Lung (tissue), 12 donors: ENCODE measurements around the gene ELN. TPM values are rescaled to one million over a fixed set of nuclear protein-coding genes. Genes with fewer than 3 reads are reported as not detected.

Source experiments
- ATAC-seq: fragments of 200-7000 bp; cut with Tn5 transposase; one replicate; pipeline ENCODE4 v1.9.1; 2020; ENCODE audit warnings: moderate number of reproducible peaks; ENCODE audit not compliant: insufficient read depth, low FRiP score
- DNase-seq, 3 donors: peaks; one replicate each; pipeline ENCODE4 v3.0.0-alpha.2; 2013 to 2017
- H3K27ac ChIP-seq, 2 donors: one replicate each; pipeline ENCODE4 v1.5.1; 2013; ENCODE audit warnings: mild to moderate bottlenecking in 2 of 2, moderate library complexity in 2 of 2, control low read depth in 1 of 2, inconsistent platforms in 1 of 2, low read depth in 1 of 2, low read length in 1 of 2
- H3K27me3 ChIP-seq, 3 donors: one replicate each; pipeline ENCODE4 v1.5.1; 2013; ENCODE audit warnings: low read length in 2 of 3; ENCODE audit not compliant: control insufficient read depth in 3 of 3, insufficient read depth in 3 of 3
- H3K36me3 ChIP-seq, 4 donors: one replicate each; pipeline ENCODE4 v1.5.1; 2013; ENCODE audit warnings: low read length in 4 of 4, mild to moderate bottlenecking in 1 of 4, moderate library complexity in 1 of 4; ENCODE audit not compliant: control insufficient read depth in 4 of 4, insufficient read depth in 4 of 4
- H3K4me1 ChIP-seq, 5 donors: one replicate each; pipeline ENCODE4 v1.5.1; 2013; ENCODE audit warnings: low read length in 5 of 5, mild to moderate bottlenecking in 2 of 5, moderate library complexity in 1 of 5; ENCODE audit not compliant: control insufficient read depth in 5 of 5, insufficient read depth in 5 of 5
- H3K4me3 ChIP-seq: one replicate; pipeline ENCODE4 v1.5.1; 2013; ENCODE audit warnings: mild to moderate bottlenecking, control low read depth, moderate library complexity
- H3K9ac ChIP-seq, 2 donors: one replicate each; pipeline ENCODE4 v1.5.1; 2013; ENCODE audit warnings: low read length in 2 of 2, control low read depth in 1 of 2; ENCODE audit not compliant: insufficient read depth in 1 of 2
- H3K9me3 ChIP-seq, 4 donors: one replicate each; pipeline ENCODE4 v1.5.1; 2013; ENCODE audit warnings: low read length in 3 of 4, mild to moderate bottlenecking in 1 of 4, moderate library complexity in 1 of 4; ENCODE audit not compliant: control insufficient read depth in 4 of 4, insufficient read depth in 3 of 4
- CTCF ChIP-seq: IDR thresholded peaks from 2 replicates; pipeline ENCODE4 v1.5.1; 2012; ENCODE audit warnings: mild to moderate bottlenecking; ENCODE audit errors: control extremely low read depth, extremely low read depth
- WGBS, 2 donors: extraction: QIAGEN DNeasy Blood & Tissue Kit; methylation state at CpG; one replicate each; pipeline ENCODE4 v1.1.7; 2013; 5-methylcytosine and 5-hydroxymethylcytosine counted together
- polyA plus RNA-seq, 2 donors: library from polyadenylated mRNA; stranded (reverse); fragments of 200-250 nt; gene quantifications; one replicate each; pipeline ENCODE4 v1.2.1, GENCODE V29; 2013
- total RNA-seq, 2 donors: library from RNA; depleted of rRNA in 1 of 2; stranded (reverse); fragments of >200 nt in 1 of 2; gene quantifications; one replicate each; pipeline ENCODE4 v1.2.1, GENCODE V29; 2014 to 2021
- donor health status: control.
- donor health status: control.
- donor health status: Bipolar disorder and iron deficiency.
- donor health status: healthy.
- donor health status: DM: yes; HTN: yes; CAD: no.

ELN gene
- total and polyA plus RNA-seq, 4 donors: 60.4 to 274 (median 125) TPM

- DNase-seq (no peak), ATAC-seq (no peak)
- peaks cover 0 to 35% (median 14%) of the 10 kb centered on the region in 4 donors for H3K36me3 ChIP-seq
- peaks cover 0 to 4% (median 3%) of the 10 kb centered on the region in 5 donors for H3K4me1 ChIP-seq
- no peaks in the 10 kb centered on the region for H3K9me3 ChIP-seq
- peak overlapping the region in 1 of 2 donors; percentile 75 for H3K27ac ChIP-seq
- no peak for TF ChIP-seq CTCF
- no peak overlapping the region for H3K9ac ChIP-seq
- H3K27me3 ChIP-seq: no peaks in the 10 kb centered on the region
- 68 to 84% methylated on average over 21 of the region's 21 CpGs for WGBS, 2 donors
- no peak overlapping the region for H3K4me3 ChIP-seq
Measured at GRCh38 chr7:74059681-74060588, 32.0 kb downstream of the ELN start.

GRCh38 chr7:74061840-74062539, 34.0 kb downstream of the ELN start:
- Histone ChIP-seq H3K27ac (peak overlapping the region; percentile 59 to 96), H3K9ac (no peak overlapping the region), H3K9me3 (peaks cover 0 to 4% (median 0%) of the 10 kb centered on the region in 4 donors), H3K4me1 (peaks cover 0 to 4% (median 3%) of the 10 kb centered on the region in 5 donors), H3K4me3 (peak overlapping the region; percentile 4), H3K27me3 (no peaks in the 10 kb centered on the region), H3K36me3 (peaks cover 0 to 37% (median 13%) of the 10 kb centered on the region in 4 donors)
- TF ChIP-seq CTCF: no peak
- ATAC-seq (peak; percentile 86), DNase-seq (peak; percentile 72 to 85 (median 78))
- 22 to 41% methylated on average over 19 to 20 of the region's 20 CpGs for WGBS, 2 donors

- no peak for TF ChIP-seq CTCF
Measured at GRCh38 chr7:74063223-74063641, 35.3 kb downstream of the ELN start.

More at GRCh38 chr7:74063223-74063641, 35.3 kb downstream of the ELN start:
- Histone ChIP-seq H3K4me1 (peaks cover 0 to 4% (median 3%) of the 10 kb centered on the region in 5 donors), H3K36me3 (peaks cover 0 to 29% (median 13%) of the 10 kb centered on the region in 4 donors), H3K27ac (no peak overlapping the region), H3K4me3 (no peak overlapping the region), H3K9ac (no peak overlapping the region), H3K9me3 (peaks cover 0 to 4% (median 0%) of the 10 kb centered on the region in 4 donors), H3K27me3 (no peaks in the 10 kb centered on the region)
- DNase-seq: no peak
- 95 to 96% methylated on average over 14 of the region's 14 CpGs for WGBS, 2 donors
- ATAC-seq: no peak
